ENCODE results near the gene WASHC2A.
"Not testable (repeated sequence)": the region's sequence is repeated elsewhere in the genome, so short reads cannot be mapped to it uniquely, and the experiment has no call there.

Gene WASHC2A

DNA sequence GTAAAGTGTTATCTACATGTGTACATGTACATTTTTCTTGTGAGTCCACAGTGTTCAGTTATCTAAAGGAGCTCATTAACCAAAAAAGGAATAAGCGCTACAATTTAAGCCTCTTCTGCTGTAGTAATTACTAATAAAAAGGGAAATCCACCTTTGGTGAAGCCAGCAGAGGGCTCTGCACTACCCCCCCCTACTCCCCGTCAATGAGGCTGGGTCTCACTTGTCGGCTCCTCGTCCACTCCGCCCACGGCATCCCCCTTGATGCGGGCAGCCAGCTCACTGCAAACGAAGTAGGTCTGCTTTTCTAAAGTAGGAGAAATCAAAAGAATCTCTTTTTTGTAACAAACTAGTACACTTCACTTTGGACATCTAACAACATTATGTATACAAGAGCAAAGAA lies 4.7 kb upstream of the WASHC2A start:
- H3K4me3 ChIP-seq (IDR thresholded peaks at IDR 0.05; ENCODE audit: insufficient read depth, low read depth, low read length), result no peak overlapping the region
- no peaks in the 10 kb centered on the region for H3K27me3 ChIP-seq (ENCODE audit: insufficient read depth, low read depth)
- H3K27ac ChIP-seq, result no peak overlapping the region
- no peaks in the 10 kb centered on the region for H3K4me1 ChIP-seq (ENCODE audit: low read depth, poor library complexity, severe bottlenecking)
- H3K4me2 ChIP-seq, result no peak overlapping the region
- H3K36me3 ChIP-seq (ENCODE audit: insufficient read depth), result no peaks in the 10 kb centered on the region
- H3K79me2 ChIP-seq (ENCODE audit: insufficient read depth, low read depth), result no peaks in the 10 kb centered on the region
- no peak overlapping the region for H2AFZ ChIP-seq (ENCODE audit: low read depth)
- no peak overlapping the region for H3K9ac ChIP-seq
- TF ChIP-seq, protein P1, sequence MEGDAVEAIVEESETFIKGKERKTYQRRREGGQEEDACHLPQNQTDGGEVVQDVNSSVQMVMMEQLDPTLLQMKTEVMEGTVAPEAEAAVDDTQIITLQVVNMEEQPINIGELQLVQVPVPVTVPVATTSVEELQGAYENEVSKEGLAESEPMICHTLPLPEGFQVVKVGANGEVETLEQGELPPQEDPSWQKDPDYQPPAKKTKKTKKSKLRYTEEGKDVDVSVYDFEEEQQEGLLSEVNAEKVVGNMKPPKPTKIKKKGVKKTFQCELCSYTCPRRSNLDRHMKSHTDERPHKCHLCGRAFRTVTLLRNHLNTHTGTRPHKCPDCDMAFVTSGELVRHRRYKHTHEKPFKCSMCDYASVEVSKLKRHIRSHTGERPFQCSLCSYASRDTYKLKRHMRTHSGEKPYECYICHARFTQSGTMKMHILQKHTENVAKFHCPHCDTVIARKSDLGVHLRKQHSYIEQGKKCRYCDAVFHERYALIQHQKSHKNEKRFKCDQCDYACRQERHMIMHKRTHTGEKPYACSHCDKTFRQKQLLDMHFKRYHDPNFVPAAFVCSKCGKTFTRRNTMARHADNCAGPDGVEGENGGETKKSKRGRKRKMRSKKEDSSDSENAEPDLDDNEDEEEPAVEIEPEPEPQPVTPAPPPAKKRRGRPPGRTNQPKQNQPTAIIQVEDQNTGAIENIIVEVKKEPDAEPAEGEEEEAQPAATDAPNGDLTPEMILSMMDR (conservative IDR thresholded peaks at IDR 0.05; ENCODE audit: low read depth, low read length), result no peak
- H4K20me1 ChIP-seq (ENCODE audit: insufficient read depth), result no peaks in the 10 kb centered on the region

DNA sequence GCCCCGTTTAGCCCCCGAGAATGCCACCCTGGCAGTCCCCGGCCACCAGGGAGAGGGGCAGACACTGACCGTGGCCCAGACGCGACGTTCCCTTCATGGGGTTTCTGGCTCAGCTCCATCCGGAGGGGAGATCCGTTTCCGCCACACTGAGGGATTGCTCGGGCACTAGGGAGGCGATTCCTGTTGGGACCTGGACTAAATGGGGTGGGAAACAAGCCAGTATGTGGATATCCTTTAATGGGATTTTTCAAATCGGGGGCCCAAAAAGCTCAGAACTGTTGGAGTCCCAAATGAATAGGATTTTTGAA lies 552 bp downstream of the WASHC2A start:
- H3K4me1 ChIP-seq (ENCODE audit: low read depth, poor library complexity, severe bottlenecking); H4K20me1 ChIP-seq (ENCODE audit: insufficient read depth); H3K79me2 ChIP-seq (ENCODE audit: insufficient read depth, low read depth); H3K4me3 ChIP-seq (IDR thresholded peaks at IDR 0.05; ENCODE audit: insufficient read depth, low read depth, low read length); H3K27ac ChIP-seq; H3K36me3 ChIP-seq (ENCODE audit: insufficient read depth); H2AFZ ChIP-seq (ENCODE audit: low read depth); H3K27me3 ChIP-seq (ENCODE audit: insufficient read depth, low read depth); H3K9ac ChIP-seq; H3K4me2 ChIP-seq: not testable (repeated sequence)

DNA sequence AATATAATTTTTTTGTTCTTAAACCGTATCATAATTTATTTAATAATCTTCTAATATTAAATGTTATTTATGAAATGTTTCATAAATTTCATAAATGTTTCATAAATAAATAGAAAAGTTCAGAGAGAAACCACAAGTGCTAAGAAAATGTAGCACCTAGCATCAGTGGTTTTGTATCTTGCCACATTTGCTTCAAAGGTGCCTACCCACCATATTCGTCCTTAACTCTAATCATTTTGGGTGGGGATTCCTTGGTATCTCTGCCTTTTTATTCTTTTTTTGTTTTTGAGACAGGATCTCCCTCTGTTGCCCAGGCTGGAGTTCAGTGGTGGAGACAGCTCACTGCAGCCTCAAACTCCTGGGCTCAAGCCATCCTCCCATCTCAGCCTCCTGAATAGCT lies 7.4 kb downstream of the WASHC2A start:
- H3K36me3 ChIP-seq (ENCODE audit: insufficient read depth); H3K9ac ChIP-seq; H3K79me2 ChIP-seq (ENCODE audit: insufficient read depth, low read depth); H3K4me1 ChIP-seq (ENCODE audit: low read depth, poor library complexity, severe bottlenecking); H3K27me3 ChIP-seq (ENCODE audit: insufficient read depth, low read depth); H3K27ac ChIP-seq; H3K4me3 ChIP-seq (IDR thresholded peaks at IDR 0.05; ENCODE audit: insufficient read depth, low read depth, low read length); H4K20me1 ChIP-seq (ENCODE audit: insufficient read depth); H2AFZ ChIP-seq (ENCODE audit: low read depth); H3K4me2 ChIP-seq: not testable (repeated sequence)

DNA sequence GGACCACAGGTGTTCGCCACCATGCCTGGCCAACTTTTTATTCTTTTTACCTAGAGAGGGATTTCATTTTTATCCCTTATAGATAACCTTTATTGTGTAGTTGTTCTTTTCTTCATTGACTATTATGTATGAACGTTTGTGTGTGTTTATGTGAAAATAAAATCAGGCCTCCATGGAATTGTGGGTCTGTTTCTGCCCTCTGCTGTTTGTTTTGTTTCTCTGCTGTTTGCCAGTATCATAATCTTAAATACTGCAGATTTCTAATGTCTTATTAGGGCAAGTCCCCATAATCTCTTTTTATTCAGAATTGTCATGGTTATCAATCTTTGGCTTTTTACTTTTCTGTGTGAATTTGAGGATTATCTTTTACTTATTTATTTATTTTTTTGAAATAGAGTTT lies 7.8 kb downstream of the WASHC2A start:
- not testable (repeated sequence) for H3K36me3 ChIP-seq (ENCODE audit: insufficient read depth); H2AFZ ChIP-seq (ENCODE audit: low read depth); H3K9ac ChIP-seq; H3K4me2 ChIP-seq; H3K79me2 ChIP-seq (ENCODE audit: insufficient read depth, low read depth); H4K20me1 ChIP-seq (ENCODE audit: insufficient read depth); H3K4me3 ChIP-seq (IDR thresholded peaks at IDR 0.05; ENCODE audit: insufficient read depth, low read depth, low read length); H3K27me3 ChIP-seq (ENCODE audit: insufficient read depth, low read depth); H3K27ac ChIP-seq; H3K4me1 ChIP-seq (ENCODE audit: low read depth, poor library complexity, severe bottlenecking)

DNA sequence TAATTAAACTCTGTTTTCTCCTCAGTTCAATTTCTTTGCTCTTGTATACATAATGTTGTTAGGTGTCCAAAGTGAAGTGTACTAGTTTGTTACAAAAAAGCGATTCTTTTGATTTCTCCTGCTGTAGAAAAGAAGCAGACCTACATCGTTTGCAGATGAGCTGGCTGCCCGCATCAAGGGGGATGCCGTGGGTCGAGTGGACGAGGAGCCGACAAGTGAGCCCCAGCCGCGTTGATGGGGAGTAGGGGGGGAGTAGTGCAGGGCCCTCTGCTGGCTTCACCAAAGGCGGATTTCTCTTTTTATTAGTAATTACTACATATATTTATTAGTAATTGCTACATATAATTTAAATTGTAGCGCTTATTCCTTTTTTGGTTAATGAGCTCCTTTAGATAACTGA lies 23.6 kb downstream of the WASHC2A start:
- H3K27me3 ChIP-seq (ENCODE audit: insufficient read depth, low read depth); H3K4me3 ChIP-seq (IDR thresholded peaks at IDR 0.05; ENCODE audit: insufficient read depth, low read depth, low read length); H4K20me1 ChIP-seq (ENCODE audit: insufficient read depth); H3K4me2 ChIP-seq; H3K36me3 ChIP-seq (ENCODE audit: insufficient read depth); H3K79me2 ChIP-seq (ENCODE audit: insufficient read depth, low read depth); H2AFZ ChIP-seq (ENCODE audit: low read depth); H3K27ac ChIP-seq; H3K9ac ChIP-seq; H3K4me1 ChIP-seq (ENCODE audit: low read depth, poor library complexity, severe bottlenecking): not testable (repeated sequence)

DNA sequence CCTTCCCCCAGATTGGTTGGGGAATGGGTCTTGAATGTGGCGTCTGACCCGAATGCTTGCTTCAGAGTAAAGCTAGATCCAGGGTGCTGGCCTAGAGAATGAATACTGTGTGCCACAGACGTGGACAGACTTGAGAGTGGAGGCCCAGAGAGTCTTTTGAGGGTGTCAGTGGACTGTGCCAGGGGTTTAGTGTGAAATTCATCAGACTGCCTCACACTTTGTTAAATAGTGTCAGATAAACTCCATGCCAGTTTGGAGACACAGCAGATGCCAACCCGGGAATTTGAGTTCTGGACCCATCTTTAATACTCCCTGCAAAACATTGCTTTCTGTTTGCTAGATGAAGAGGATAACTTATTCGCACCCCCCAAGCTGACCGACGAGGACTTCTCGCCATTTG lies 25.2 kb downstream of the WASHC2A start:
- H3K27me3 ChIP-seq (ENCODE audit: insufficient read depth, low read depth); H3K4me1 ChIP-seq (ENCODE audit: low read depth, poor library complexity, severe bottlenecking); H3K27ac ChIP-seq; H2AFZ ChIP-seq (ENCODE audit: low read depth); H3K9ac ChIP-seq; H3K36me3 ChIP-seq (ENCODE audit: insufficient read depth); H4K20me1 ChIP-seq (ENCODE audit: insufficient read depth); H3K4me3 ChIP-seq (IDR thresholded peaks at IDR 0.05; ENCODE audit: insufficient read depth, low read depth, low read length); H3K79me2 ChIP-seq (ENCODE audit: insufficient read depth, low read depth); H3K4me2 ChIP-seq: not testable (repeated sequence)

DNA sequence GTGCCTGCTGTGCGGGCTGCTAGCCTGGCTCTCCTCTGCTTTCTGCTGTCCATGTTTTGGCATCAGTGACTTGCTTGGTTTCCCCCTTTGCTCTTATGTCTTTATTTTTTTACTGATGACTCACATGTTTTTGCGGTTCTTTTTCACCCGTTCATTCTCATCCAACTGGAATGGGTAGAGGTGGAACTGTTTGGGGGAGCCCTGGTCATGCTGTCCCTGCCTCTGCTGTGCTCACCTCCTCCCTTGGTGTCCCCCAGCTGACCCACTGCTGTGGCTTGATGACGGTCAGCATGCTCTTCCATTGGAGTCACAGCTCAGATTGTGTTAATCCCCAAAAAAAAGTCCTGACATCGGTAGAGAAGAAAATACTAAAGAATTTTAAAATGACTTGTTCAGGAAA lies 26.9 kb downstream of the WASHC2A start:
- not testable (repeated sequence) for H2AFZ ChIP-seq (ENCODE audit: low read depth); H3K36me3 ChIP-seq (ENCODE audit: insufficient read depth); H3K4me1 ChIP-seq (ENCODE audit: low read depth, poor library complexity, severe bottlenecking); H3K4me2 ChIP-seq; H3K27me3 ChIP-seq (ENCODE audit: insufficient read depth, low read depth); H3K79me2 ChIP-seq (ENCODE audit: insufficient read depth, low read depth); H4K20me1 ChIP-seq (ENCODE audit: insufficient read depth); H3K9ac ChIP-seq; H3K4me3 ChIP-seq (IDR thresholded peaks at IDR 0.05; ENCODE audit: insufficient read depth, low read depth, low read length); H3K27ac ChIP-seq

DNA sequence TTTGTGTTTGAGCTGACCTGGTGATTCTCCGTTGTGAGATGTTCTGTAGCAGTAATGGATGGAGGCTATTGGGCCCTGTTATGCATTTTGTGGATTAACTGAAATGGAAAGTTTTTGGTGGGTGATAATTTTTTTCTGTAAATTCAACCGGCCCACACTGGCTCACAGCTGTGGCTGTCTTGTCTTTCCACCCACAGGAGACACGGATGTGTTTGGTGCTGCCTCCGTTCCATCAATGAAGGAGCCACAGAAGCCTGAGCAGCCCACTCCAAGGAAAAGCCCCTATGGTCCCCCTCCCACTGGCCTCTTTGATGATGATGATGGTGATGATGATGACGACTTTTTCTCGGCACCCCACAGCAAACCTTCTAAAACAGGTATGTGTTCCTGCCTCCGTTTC lies 27.6 kb downstream of the WASHC2A start:
- not testable (repeated sequence) for H4K20me1 ChIP-seq (ENCODE audit: insufficient read depth); H3K79me2 ChIP-seq (ENCODE audit: insufficient read depth, low read depth); H3K36me3 ChIP-seq (ENCODE audit: insufficient read depth); H3K4me3 ChIP-seq (IDR thresholded peaks at IDR 0.05; ENCODE audit: insufficient read depth, low read depth, low read length); H3K9ac ChIP-seq; H3K4me1 ChIP-seq (ENCODE audit: low read depth, poor library complexity, severe bottlenecking); H2AFZ ChIP-seq (ENCODE audit: low read depth); H3K4me2 ChIP-seq; H3K27ac ChIP-seq; H3K27me3 ChIP-seq (ENCODE audit: insufficient read depth, low read depth)

DNA sequence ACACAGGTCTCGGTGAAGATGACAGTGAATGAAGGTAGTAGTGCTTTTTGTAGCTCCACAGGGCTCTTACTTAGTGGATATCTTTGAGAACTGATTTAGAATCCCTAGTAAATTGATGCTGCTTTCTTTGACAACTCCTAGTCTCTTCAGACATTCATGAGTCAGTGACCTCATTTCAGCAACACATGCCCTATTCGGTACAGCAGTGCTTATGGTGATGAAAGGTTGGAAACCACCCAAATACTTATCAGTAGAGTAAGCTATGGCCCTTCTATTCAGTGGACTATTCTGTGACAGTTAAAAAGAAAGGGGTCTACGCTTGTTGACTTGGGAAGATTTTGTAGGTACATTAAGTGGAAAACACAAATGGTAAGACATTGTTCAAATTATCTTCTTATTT lies 29.0 kb downstream of the WASHC2A start:
- not testable (repeated sequence) for H3K27ac ChIP-seq; H3K4me1 ChIP-seq (ENCODE audit: low read depth, poor library complexity, severe bottlenecking); H3K4me3 ChIP-seq (IDR thresholded peaks at IDR 0.05; ENCODE audit: insufficient read depth, low read depth, low read length); H2AFZ ChIP-seq (ENCODE audit: low read depth); H3K36me3 ChIP-seq (ENCODE audit: insufficient read depth); H3K79me2 ChIP-seq (ENCODE audit: insufficient read depth, low read depth); H3K9ac ChIP-seq; H3K27me3 ChIP-seq (ENCODE audit: insufficient read depth, low read depth); H3K4me2 ChIP-seq; H4K20me1 ChIP-seq (ENCODE audit: insufficient read depth)

DNA sequence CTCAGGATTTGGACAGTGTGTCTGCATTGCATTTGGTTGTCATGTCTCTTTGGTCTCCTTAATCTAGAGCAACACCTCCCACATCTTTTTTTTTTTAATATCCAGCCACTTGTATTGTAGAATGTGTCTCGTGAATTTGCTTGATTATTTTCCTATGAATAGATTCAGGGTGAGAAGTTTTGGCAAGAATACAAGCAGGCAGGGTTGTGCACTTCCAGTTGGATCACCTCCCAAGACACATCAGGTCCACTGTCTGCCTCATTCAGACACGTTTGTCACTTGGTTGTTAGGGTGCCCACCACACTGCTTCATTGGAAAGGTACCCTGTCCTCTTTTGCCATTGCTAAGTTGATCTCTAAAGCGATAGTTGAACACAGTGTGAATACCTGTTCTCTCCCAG lies 30.9 kb downstream of the WASHC2A start:
- H3K27ac ChIP-seq; H3K4me3 ChIP-seq (IDR thresholded peaks at IDR 0.05; ENCODE audit: insufficient read depth, low read depth, low read length); H3K4me2 ChIP-seq; H3K79me2 ChIP-seq (ENCODE audit: insufficient read depth, low read depth); H2AFZ ChIP-seq (ENCODE audit: low read depth); H3K27me3 ChIP-seq (ENCODE audit: insufficient read depth, low read depth); H3K36me3 ChIP-seq (ENCODE audit: insufficient read depth); H4K20me1 ChIP-seq (ENCODE audit: insufficient read depth); H3K9ac ChIP-seq; H3K4me1 ChIP-seq (ENCODE audit: low read depth, poor library complexity, severe bottlenecking): not testable (repeated sequence)

All from KMS-11 (cell line).